Upper lobe of left lung (tissue), 4 donors: Measurements from ENCODE around the gene MYBPH.

ENCODE experiments used
- CTCF ChIP-seq, 6 experiments: fragments of 450-650 bp in 4 of 6; fragments of 200-600 bp in 2 of 6; sonication (generic) in 2 of 6; IDR thresholded peaks; one replicate each; pipeline ENCODE4 v1.5.1; 2016 to 2019; ENCODE audit warnings: antibody characterized with exemption in 6 of 6
- EP300 ChIP-seq, 4 donors: sonication (generic); formaldehyde crosslinking; IDR thresholded peaks; one replicate each; pipeline ENCODE4 v1.5.1; 2017; ENCODE audit warnings: antibody characterized with exemption in 4 of 4, control low read depth in 2 of 4
- POLR2A ChIP-seq, 4 donors: fragments of 450-650 bp; IDR thresholded peaks; one replicate each; pipeline ENCODE4 v1.5.1; 2016 to 2017; ENCODE audit warnings: antibody characterized with exemption in 4 of 4, mild to moderate bottlenecking in 2 of 4
- POLR2AphosphoS5 ChIP-seq, 2 donors: sonication (generic); formaldehyde crosslinking; IDR thresholded peaks; one replicate each; pipeline ENCODE4 v1.5.1; 2017; ENCODE audit warnings: antibody characterized with exemption in 2 of 2

- TF ChIP-seq CTCF (IDR thresholded peaks at IDR 0.05) (no peak), POLR2A (IDR thresholded peaks at IDR 0.05) (no peak), EP300 (IDR thresholded peaks at IDR 0.05) (no peak), POLR2AphosphoS5 (IDR thresholded peaks at IDR 0.05) (no peak)
Measured at GRCh38 chr1:203210988-203211387, 35.4 kb upstream of the MYBPH start.
